ENCODE data around the gene CDH23. TPM values are rescaled to one million over a fixed set of nuclear protein-coding genes. Genes with fewer than 3 reads are reported as not detected.

The CDH23 gene
- polyA plus RNA-seq, 2 of the 4 experiments (the other 2 are of a cell fraction), result 1.1 to 2.3 TPM

- no peak for TF ChIP-seq ATOH8 (CRISPR knock-in tag; IDR thresholded peaks at IDR 0.05; ENCODE audit: low read depth)
- TF ChIP-seq RARB (CRISPR knock-in tag; IDR thresholded peaks at IDR 0.05), result no peak
- TF ChIP-seq PBX3 (IDR thresholded peaks at IDR 0.05), result no peak
- TF ChIP-seq KDM1A (IDR thresholded peaks at IDR 0.05; ENCODE audit: low read depth), result no peak
- no peak for TF ChIP-seq GATA3 (IDR thresholded peaks at IDR 0.05; ENCODE audit: borderline replicate concordance)
- no peak for TF ChIP-seq CHD4 (IDR thresholded peaks at IDR 0.05; ENCODE audit: borderline replicate concordance)
These were observed 318.3 kb downstream of the CDH23 start (continued) for GRCh38 chr10:71715026-71715425.

GRCh38 chr10:71715860-71716259 is 319.1 kb downstream of the CDH23 start:
- ChIA-PET CTCF (interaction anchor here (0.8 to 5.3 kb wide), 9 partner anchors 10 to 402 kb away, joined by 3 to 42 read pairs (median 4); no protein-coding TSS in a partner anchor), POLR2A (no interaction called here)
- H3K27ac ChIP-seq, result no peak overlapping the region
- H3K9me3 ChIP-seq, result no peaks in the 10 kb centered on the region
- TF ChIP-seq ATOH8 (CRISPR knock-in tag; IDR thresholded peaks at IDR 0.05; ENCODE audit: low read depth), result no peak
- TF ChIP-seq BHLHE40 (IDR thresholded peaks at IDR 0.05; ENCODE audit: low read depth, low read length), result no peak
- TF ChIP-seq CBX8 (IDR thresholded peaks at IDR 0.05), result no peak
- TF ChIP-seq RFX5 (IDR thresholded peaks at IDR 0.05), result no peak
- no peak for TF ChIP-seq PBX3 (IDR thresholded peaks at IDR 0.05)
- no peak for TF ChIP-seq MAZ (IDR thresholded peaks at IDR 0.05; ENCODE audit: borderline replicate concordance, low read depth, low read length)
- TF ChIP-seq E2F6 (IDR thresholded peaks at IDR 0.05; ENCODE audit: borderline replicate concordance, low read depth), result no peak
- TF ChIP-seq ZNF302 (CRISPR knock-in tag; IDR thresholded peaks at IDR 0.05), result no peak
- no peak for TF ChIP-seq CHD4 (IDR thresholded peaks at IDR 0.05; ENCODE audit: borderline replicate concordance)
- TF ChIP-seq REST (IDR thresholded peaks at IDR 0.05), result no peak
- TF ChIP-seq NPAS2 (CRISPR knock-in tag; IDR thresholded peaks at IDR 0.05; ENCODE audit: borderline replicate concordance), result no peak
- TF ChIP-seq NR3C1 (IDR thresholded peaks at IDR 0.05), result no peak
- no peak for TF ChIP-seq SMC3 (IDR thresholded peaks at IDR 0.05)
- no peak for TF ChIP-seq MYC (IDR thresholded peaks at IDR 0.05; ENCODE audit: borderline replicate concordance, low read length)
- TF ChIP-seq JUNB (IDR thresholded peaks at IDR 0.05), result no peak
- TF ChIP-seq FOSL2 (IDR thresholded peaks at IDR 0.05), result no peak
- TF ChIP-seq FOSL2 (CRISPR knock-in tag; IDR thresholded peaks at IDR 0.05), result no peak
- no peak for TF ChIP-seq HOXA7 (CRISPR knock-in tag; IDR thresholded peaks at IDR 0.05)
- WGBS (ENCODE audit: missing lambda C conversion rate), result 88% methylated on average over 20 of the region's 20 CpGs
- DNase-seq (ENCODE audit: low read depth in 1 of 2, low spot score in 1 of 2), result no peak
- no peak overlapping the region for H3K4me3 ChIP-seq
- no peak overlapping the region for H3K4me2 ChIP-seq
- peaks cover 10% of the 10 kb centered on the region for H3K4me1 ChIP-seq
- FAIRE-seq, result no peak
- no peak for ATAC-seq

Measured in A549 (cell line).